Prostate gland (tissue), 2 donors: ENCODE measurements around the gene C1orf185.

Source experiments
- CTCF ChIP-seq, 4 experiments: fragments of 200-600 bp in 2 of 4; fragments of 450-650 bp in 2 of 4; sonication (generic) in 2 of 4; IDR thresholded peaks; 1 replicate in 3 of 4; 2 replicates in 1 of 4; pipeline ENCODE4 v1.5.1; 2016 to 2019; ENCODE audit warnings: antibody characterized with exemption in 4 of 4, mild to moderate bottlenecking in 2 of 4, moderate library complexity in 2 of 4
- POLR2AphosphoS5 ChIP-seq: sonication (generic); formaldehyde crosslinking; IDR thresholded peaks from one replicate; pipeline ENCODE4 v1.6.1; 2017; ENCODE audit warnings: antibody characterized with exemption

GRCh38 chr1:51157395-51157794 lies 55.4 kb downstream of the C1orf185 start:
- TF ChIP-seq CTCF (IDR thresholded peaks at IDR 0.05) (no peak), POLR2AphosphoS5 (no peak)
